ENCODE data around the gene ZC3H4. TPM values are rescaled to one million over a fixed set of nuclear protein-coding genes. Genes with fewer than 3 reads are reported as not detected.
"Not testable (repeated sequence)": the region's sequence is repeated elsewhere in the genome, so short reads cannot be mapped to it uniquely, and the experiment has no call there.

ZC3H4 gene
- total and polyA plus RNA-seq, 4 donors = 9.5 to 35.2 (median 24.4) TPM

DNA sequence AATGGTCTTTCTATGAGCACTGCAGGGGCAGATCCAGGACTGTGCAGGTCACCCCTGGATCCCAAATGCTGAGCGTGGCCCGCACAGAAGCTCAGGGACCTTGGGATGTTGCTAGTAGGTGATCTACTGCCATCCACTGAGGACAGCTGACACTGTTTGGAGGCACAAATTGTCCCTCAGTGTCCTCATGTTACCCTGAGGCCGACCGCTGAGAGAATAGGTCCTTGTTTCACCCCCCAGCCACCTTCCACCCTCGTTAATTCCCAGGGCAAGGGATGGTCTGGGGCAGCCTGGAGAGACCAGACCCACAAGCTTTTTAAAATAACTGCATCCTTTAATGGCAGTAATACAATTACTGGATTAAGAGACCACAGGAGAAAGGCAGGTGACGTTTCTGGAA, 49.7 kb downstream of the ZC3H4 start:
- H3K4me1 ChIP-seq (ENCODE audit: control insufficient read depth, insufficient read depth, low read length) = no peaks in the 10 kb centered on the region
- WGBS (ENCODE audit: insufficient coverage) = 78% methylated on average over 4 of the region's 6 CpGs
- H3K9me3 ChIP-seq (ENCODE audit: control insufficient read depth, insufficient read depth, low read length) = no peaks in the 10 kb centered on the region
- DNase-seq (ENCODE audit: low read depth in 4 of 6, low spot score in 6 of 6) = no peak
- H3K27me3 ChIP-seq (ENCODE audit: control insufficient read depth, insufficient read depth, low read length) = no peaks in the 10 kb centered on the region
- no peak overlapping the region for H3K4me3 ChIP-seq (ENCODE audit: low read depth, low read length)
- peaks cover 57% of the 10 kb centered on the region for H3K36me3 ChIP-seq (ENCODE audit: control insufficient read depth, insufficient read depth, low read length)
- no peak overlapping the region for H3K27ac ChIP-seq (ENCODE audit: low read depth, low read length)

DNA sequence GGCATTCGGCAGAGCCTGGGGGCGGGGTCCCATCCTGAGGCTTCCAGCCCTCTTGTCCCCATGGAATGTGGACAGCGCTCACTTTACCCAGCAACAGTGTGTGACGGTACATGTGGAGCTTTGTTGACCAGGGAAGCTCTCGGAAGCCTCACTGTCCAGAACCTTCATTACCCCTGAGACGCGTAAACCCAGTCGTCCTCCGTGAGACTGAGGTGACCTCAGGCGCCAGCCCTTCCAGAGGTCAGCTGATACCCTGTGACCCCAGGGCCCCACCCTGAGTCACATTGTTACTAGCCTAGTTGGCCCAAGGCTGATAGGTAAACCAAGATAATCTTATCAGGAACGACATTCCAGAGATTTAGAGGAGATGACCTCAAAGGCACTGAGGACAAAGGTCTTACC, 55.0 kb downstream of the ZC3H4 start:
- no peak for DNase-seq (ENCODE audit: low read depth in 4 of 6, low spot score in 6 of 6)
- Histone ChIP-seq H3K4me3 (ENCODE audit: low read depth, low read length) (no peak overlapping the region), H3K36me3 (ENCODE audit: control insufficient read depth, insufficient read depth, low read length) (peaks cover 10% of the 10 kb centered on the region), H3K9me3 (ENCODE audit: control insufficient read depth, insufficient read depth, low read length) (no peaks in the 10 kb centered on the region), H3K4me1 (ENCODE audit: control insufficient read depth, insufficient read depth, low read length) (no peaks in the 10 kb centered on the region), H3K27ac (ENCODE audit: low read depth, low read length) (no peak overlapping the region), H3K27me3 (ENCODE audit: control insufficient read depth, insufficient read depth, low read length) (no peaks in the 10 kb centered on the region)
- WGBS (ENCODE audit: insufficient coverage) = 85% methylated on average over 10 of the region's 11 CpGs

DNA sequence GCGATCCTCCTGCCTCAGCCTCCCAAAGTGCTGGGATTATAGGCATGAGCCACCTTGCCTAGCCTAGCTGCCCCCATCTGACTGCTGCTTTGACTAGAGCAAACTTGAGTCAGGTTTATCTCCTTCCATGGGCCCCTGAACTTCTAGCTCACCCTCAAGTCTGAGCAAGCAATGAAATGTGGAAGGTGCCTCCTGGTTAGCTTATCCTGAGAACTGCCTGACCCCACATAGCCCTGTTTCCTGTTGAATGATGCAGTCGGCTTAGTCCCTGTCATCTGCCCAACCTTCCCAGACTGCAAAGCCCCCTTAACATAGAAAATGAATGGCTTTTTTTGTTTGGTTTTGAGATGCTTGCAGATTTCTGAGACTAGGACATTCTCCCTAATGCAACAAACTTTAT, 56.2 kb downstream of the ZC3H4 start:
- no peak overlapping the region for H3K4me3 ChIP-seq (ENCODE audit: low read depth, low read length)
- 91% methylated on average over 1 of the region's 2 CpGs for WGBS (ENCODE audit: insufficient coverage)
- H3K36me3 ChIP-seq (ENCODE audit: control insufficient read depth, insufficient read depth, low read length) = peaks cover 4% of the 10 kb centered on the region
- no peak for DNase-seq (ENCODE audit: low read depth in 4 of 6, low spot score in 6 of 6)
- H3K9me3 ChIP-seq (ENCODE audit: control insufficient read depth, insufficient read depth, low read length) = no peaks in the 10 kb centered on the region
- H3K27ac ChIP-seq (ENCODE audit: low read depth, low read length) = no peak overlapping the region
- H3K4me1 ChIP-seq (ENCODE audit: control insufficient read depth, insufficient read depth, low read length) = no peaks in the 10 kb centered on the region
- H3K27me3 ChIP-seq (ENCODE audit: control insufficient read depth, insufficient read depth, low read length) = no peaks in the 10 kb centered on the region

DNA sequence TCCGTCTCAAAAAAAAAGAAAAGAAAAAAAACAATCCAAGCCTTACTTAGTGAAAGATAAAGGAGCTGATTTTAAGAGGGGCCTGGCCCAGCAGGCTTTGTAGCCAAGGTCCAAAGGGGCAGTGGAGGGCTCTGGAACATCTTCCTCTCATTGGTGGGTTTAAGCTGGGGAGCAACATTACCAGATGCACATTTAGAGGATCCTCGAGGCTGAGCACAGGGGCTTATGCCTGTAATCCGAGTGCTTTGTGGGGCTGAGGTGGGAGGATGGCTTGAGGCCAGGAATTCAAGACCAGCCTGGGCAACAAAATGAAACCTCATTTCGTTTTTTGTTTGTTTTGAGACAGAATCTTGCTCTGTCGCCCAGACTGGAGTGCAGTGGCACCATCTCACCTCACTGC, 57.2 kb downstream of the ZC3H4 start:
- Histone ChIP-seq H3K9me3 (ENCODE audit: control insufficient read depth, insufficient read depth, low read length) (no peaks in the 10 kb centered on the region), H3K4me3 (ENCODE audit: low read depth, low read length) (no peak overlapping the region), H3K36me3 (ENCODE audit: control insufficient read depth, insufficient read depth, low read length) (no peaks in the 10 kb centered on the region), H3K27me3 (ENCODE audit: control insufficient read depth, insufficient read depth, low read length) (no peaks in the 10 kb centered on the region), H3K27ac (ENCODE audit: low read depth, low read length) (no peak overlapping the region), H3K4me1 (ENCODE audit: control insufficient read depth, insufficient read depth, low read length) (no peaks in the 10 kb centered on the region)
- no peak for DNase-seq (ENCODE audit: low read depth in 4 of 6, low spot score in 6 of 6)
- 48% methylated on average over 2 of the region's 5 CpGs for WGBS (ENCODE audit: insufficient coverage)

DNA sequence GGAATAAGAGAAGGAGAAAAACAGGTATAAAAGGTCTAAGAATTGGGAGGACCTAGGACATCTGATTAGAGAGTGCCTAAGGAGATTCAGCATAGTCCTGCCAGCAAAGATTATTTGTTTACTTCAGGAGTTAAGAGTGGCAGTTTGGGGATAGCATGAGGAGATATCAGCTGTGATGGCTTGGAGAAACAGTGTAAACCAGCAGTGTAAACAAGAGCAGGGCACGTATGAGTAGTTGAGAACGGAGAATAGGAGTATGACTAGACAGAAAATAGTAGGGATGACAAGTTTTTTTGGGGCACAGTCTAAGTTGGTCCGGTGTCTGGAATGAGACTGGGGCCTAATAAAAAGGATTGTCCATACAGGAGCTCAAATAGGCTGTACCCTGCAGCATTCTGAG, 63.0 kb downstream of the ZC3H4 start:
- DNase-seq (ENCODE audit: low read depth in 4 of 6, low spot score in 6 of 6); H3K9me3 ChIP-seq (ENCODE audit: control insufficient read depth, insufficient read depth, low read length); H3K4me3 ChIP-seq (ENCODE audit: low read depth, low read length); H3K27ac ChIP-seq (ENCODE audit: low read depth, low read length); H3K27me3 ChIP-seq (ENCODE audit: control insufficient read depth, insufficient read depth, low read length): not testable (repeated sequence)
- Histone ChIP-seq H3K36me3 (ENCODE audit: control insufficient read depth, insufficient read depth, low read length) (peaks cover 10% of the 10 kb centered on the region), H3K4me1 (ENCODE audit: control insufficient read depth, insufficient read depth, low read length) (peaks cover 18% of the 10 kb centered on the region)
- 86% methylated on average over 1 of the region's 3 CpGs for WGBS (ENCODE audit: insufficient coverage)

DNA sequence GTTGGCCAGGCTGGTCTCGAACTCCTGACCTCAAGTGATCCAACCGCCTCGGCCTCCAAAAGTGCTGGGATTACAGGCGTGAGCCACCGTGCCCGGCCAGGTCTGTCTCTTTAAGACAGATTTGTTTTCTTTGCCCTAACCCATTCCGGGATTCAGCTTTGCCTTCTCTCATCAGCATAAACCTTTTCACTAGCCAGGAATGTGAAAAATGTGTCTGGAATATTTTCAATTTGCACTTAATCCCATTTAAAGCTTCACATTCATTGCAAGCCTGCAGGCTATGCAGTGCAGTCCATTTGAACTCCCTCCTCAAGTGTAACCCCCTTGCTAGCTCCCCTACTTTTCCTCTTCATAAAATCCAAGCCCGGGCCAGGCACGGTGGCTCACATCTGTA, 64.3 kb downstream of the ZC3H4 start:
- no peaks in the 10 kb centered on the region for H3K9me3 ChIP-seq (ENCODE audit: control insufficient read depth, insufficient read depth, low read length)
- DNase-seq (ENCODE audit: low read depth in 4 of 6, low spot score in 6 of 6) = no peak
- H3K27ac ChIP-seq (ENCODE audit: low read depth, low read length) = no peak overlapping the region
- peaks cover 18% of the 10 kb centered on the region for H3K4me1 ChIP-seq (ENCODE audit: control insufficient read depth, insufficient read depth, low read length)
- H3K4me3 ChIP-seq (ENCODE audit: low read depth, low read length) = no peak overlapping the region
- H3K36me3 ChIP-seq (ENCODE audit: control insufficient read depth, insufficient read depth, low read length) = peaks cover 22% of the 10 kb centered on the region
- WGBS (ENCODE audit: insufficient coverage) = 67% methylated on average over 8 of the region's 9 CpGs
- H3K27me3 ChIP-seq (ENCODE audit: control insufficient read depth, insufficient read depth, low read length) = no peaks in the 10 kb centered on the region

DNA sequence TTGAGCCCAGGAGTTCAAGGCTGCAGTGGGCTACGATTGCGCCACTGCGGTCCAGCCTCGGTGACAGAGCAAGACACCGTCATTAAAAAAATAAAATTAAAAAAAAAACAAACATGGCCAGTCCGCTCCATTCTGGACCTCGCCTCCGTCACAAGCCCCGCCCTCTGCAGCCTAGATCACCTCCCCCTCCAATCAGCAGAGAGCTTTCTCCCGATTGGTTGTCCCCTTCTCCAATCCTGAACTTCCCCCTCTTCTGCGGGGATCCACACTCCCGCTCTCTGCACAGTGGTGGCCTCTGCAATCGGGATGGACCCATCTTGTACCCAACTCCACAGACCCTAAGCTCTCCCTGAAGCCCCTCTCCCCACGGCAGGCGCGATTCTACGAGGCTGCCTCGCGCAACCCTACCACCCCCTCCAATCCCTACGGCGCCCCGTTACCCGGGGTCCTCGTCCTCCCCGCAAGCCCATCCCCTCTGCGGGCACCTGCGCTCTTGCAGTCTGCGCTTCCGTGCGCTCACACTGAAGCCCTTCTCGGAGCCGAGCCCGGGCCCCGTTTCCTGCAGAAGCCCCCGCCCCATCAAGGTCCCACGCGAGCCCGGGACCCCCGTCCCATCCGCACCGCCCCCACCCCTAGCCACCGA, 65.7 kb downstream of the ZC3H4 start:
- peak overlapping the region; percentile 75 for H3K4me3 ChIP-seq (ENCODE audit: low read depth, low read length)
- peaks cover 27% of the 10 kb centered on the region for H3K36me3 ChIP-seq (ENCODE audit: control insufficient read depth, insufficient read depth, low read length)
- 2% methylated on average over 42 of the region's 42 CpGs for WGBS (ENCODE audit: insufficient coverage)
- peaks cover 18% of the 10 kb centered on the region for H3K4me1 ChIP-seq (ENCODE audit: control insufficient read depth, insufficient read depth, low read length)
- DNase-seq (ENCODE audit: low read depth in 4 of 6, low spot score in 6 of 6) = peak in 5 of 6 donors; percentile 63 to 97 (median 81)
- H3K27ac ChIP-seq (ENCODE audit: low read depth, low read length) = peak overlapping the region; percentile 69
- no peaks in the 10 kb centered on the region for H3K9me3 ChIP-seq (ENCODE audit: control insufficient read depth, insufficient read depth, low read length)
- H3K27me3 ChIP-seq (ENCODE audit: control insufficient read depth, insufficient read depth, low read length) = no peaks in the 10 kb centered on the region

DNA sequence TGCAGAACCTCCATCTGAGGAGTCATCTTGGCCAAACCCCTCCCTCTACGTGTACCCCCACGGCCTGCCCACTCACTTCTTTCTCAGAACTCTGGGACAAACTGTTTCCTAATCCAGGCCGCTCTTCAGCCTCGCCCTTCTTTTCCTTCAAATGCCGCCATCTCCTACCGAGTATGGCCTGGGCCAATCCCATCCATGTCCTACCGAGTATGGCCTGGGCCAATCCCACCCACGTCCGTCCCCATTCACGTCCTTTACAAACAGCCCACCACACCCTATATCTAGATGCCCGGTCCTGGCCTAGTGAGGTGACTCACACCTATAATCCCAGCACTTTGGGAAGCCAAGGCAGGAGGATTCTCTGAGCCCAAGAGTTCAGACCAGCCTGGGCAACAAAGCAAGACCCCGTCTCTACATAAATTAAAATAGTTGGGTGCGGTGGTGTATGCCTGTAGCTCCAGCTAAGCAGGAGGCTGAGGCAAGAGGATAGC, 66.3 kb downstream of the ZC3H4 start:
- WGBS (ENCODE audit: insufficient coverage) = 86% methylated on average over 12 of the region's 13 CpGs
- Histone ChIP-seq H3K9me3 (ENCODE audit: control insufficient read depth, insufficient read depth, low read length) (no peaks in the 10 kb centered on the region), H3K36me3 (ENCODE audit: control insufficient read depth, insufficient read depth, low read length) (peaks cover 32% of the 10 kb centered on the region), H3K27ac (ENCODE audit: low read depth, low read length) (peak overlapping the region; percentile 69), H3K4me3 (ENCODE audit: low read depth, low read length) (peak overlapping the region; percentile 75), H3K4me1 (ENCODE audit: control insufficient read depth, insufficient read depth, low read length) (peaks cover 18% of the 10 kb centered on the region), H3K27me3 (ENCODE audit: control insufficient read depth, insufficient read depth, low read length) (no peaks in the 10 kb centered on the region)
- no peak for DNase-seq (ENCODE audit: low read depth in 4 of 6, low spot score in 6 of 6)

DNA sequence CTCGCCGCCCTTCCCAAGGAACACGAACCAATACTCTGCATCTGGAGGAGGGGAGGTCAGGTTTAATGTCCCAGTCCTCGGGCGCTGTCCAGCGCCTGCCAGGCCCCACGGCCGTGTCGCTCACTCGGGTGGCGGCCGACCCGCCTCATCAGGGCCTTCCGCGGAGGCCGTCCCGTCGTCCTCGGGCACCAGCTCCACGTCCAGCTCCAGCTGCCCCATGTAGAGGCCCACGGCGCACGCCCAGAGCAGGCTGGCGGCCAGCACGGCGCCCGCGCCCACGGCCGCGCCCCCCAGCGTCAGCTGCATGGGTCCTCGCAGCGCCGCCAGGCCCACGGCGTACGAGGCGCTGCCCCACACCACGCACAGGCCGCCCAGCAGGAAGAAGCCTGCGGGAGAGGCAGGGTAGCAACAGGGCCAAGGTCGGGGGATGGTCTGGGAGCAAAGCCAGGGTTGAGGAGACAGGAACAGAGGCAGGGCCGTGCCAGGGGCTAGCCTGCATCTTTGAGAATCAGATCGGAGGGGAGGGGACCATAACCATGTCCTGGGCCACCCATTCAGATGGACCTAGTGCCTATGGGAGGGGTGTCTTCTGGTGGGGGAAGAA, 67.6 kb downstream of the ZC3H4 start:
- Histone ChIP-seq H3K27ac (ENCODE audit: low read depth, low read length) (no peak overlapping the region), H3K4me1 (ENCODE audit: control insufficient read depth, insufficient read depth, low read length) (peaks cover 18% of the 10 kb centered on the region), H3K4me3 (ENCODE audit: low read depth, low read length) (no peak overlapping the region), H3K9me3 (ENCODE audit: control insufficient read depth, insufficient read depth, low read length) (no peaks in the 10 kb centered on the region), H3K27me3 (ENCODE audit: control insufficient read depth, insufficient read depth, low read length) (no peaks in the 10 kb centered on the region), H3K36me3 (ENCODE audit: control insufficient read depth, insufficient read depth, low read length) (peaks cover 36% of the 10 kb centered on the region)
- no peak for DNase-seq (ENCODE audit: low read depth in 4 of 6, low spot score in 6 of 6)
- WGBS (ENCODE audit: insufficient coverage) = 93% methylated on average over 45 of the region's 45 CpGs
